ENCODE results near the gene SLC16A7.

GRCh38 chr12:59736359-59736758 is 140.5 kb downstream of the SLC16A7 start:
- TF ChIP-seq POLR2A (IDR thresholded peaks at IDR 0.05) (no peak), CTCF (IDR thresholded peaks at IDR 0.05) (no peak), POLR2AphosphoS5 (IDR thresholded peaks at IDR 0.05; ENCODE audit: insufficient read depth in 1 of 2, low read depth in 1 of 2) (no peak)

Data from vagina (tissue), 2 donors.